GM12892 (cell line): Measurements from ENCODE around the gene SMARCC2.

Experiments
- POLR2AphosphoS5 ChIP-seq: IDR thresholded peaks from 2 replicates; pipeline ENCODE4 v1.6.1; 2011; ENCODE audit warnings: low read depth, low read length, control low read depth
- TAF1 ChIP-seq: IDR thresholded peaks from 2 replicates; pipeline ENCODE4 v1.6.1; 2011; ENCODE audit warnings: low read depth, mild to moderate bottlenecking, control low read depth, low read length, borderline replicate concordance

DNA sequence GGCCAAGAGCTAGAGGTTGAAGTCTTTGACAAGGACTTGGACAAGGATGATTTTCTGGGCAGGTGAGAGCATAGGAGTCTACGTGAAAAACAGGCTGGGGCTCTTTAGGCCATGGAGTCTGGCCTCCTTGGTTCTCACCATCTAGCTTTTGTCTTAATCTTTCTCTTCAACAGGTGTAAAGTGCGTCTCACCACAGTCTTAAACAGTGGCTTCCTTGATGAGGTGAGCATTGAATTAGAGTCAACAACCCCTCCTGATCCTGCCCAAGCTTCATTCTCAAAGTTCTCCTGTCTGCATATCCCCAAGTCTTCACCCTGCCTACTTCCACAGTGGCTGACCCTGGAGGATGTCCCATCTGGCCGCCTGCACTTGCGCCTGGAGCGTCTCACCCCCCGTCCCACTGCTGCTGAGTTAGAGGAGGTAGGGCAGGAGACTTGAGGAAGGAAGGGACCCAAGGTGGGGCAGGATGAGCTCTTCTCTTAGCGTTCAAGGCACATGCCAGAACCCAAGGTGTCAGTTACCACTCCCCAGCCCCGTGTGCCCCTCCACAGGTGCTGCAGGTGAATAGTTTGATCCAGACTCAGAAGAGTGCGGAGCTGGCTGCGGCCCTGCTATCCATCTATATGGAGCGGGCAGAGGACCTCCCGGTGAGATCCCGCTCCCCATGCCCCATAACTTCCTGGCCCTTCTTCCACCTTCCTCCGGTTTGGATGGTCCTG, 51.3 kb downstream of the SMARCC2 start:
- no peak for TF ChIP-seq TAF1
- no peak for TF ChIP-seq POLR2AphosphoS5
